Measurements from ENCODE around the gene LMLN.

DNA sequence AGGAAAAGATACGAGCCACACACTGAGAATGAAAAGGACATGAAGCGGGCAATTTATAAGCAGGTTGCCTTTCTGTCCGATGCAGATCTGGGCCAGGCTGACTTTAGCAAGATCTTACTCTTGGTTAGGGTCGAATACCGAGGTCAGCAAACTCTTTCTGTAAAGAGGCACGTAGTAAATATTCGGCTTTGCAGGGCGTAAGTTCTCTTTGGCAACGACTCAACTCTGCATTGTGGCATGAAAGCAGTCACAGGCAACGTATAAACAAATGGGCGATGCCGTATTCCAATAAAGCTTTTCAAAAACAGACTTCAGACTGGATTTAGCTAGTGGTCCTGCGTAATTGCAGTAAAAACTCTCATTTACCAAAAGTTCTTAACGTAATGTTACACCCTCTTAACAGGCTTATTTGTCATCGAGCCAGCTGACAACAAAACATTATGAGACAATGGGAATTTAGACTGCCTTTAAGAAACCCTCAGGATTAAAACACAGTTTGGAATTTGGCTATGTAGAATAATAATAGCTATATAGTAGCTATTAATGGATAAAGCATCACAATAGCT, 23.1 kb upstream of the LMLN start:
- TF ChIP-seq CTCF (IDR thresholded peaks at IDR 0.05; ENCODE audit: low read depth, low read length) (no peak), POLR2A (IDR thresholded peaks at IDR 0.05; ENCODE audit: extremely low read depth, insufficient read length) (no peak)

All from NB4 (cell line).